HG02970 (cell line): ENCODE results near the gene CLCN3.
A peak's percentile ranks its signal among the peaks of the same experiment; 100 is the strongest.
"Not testable (repeated sequence)": the region's sequence is repeated elsewhere in the genome, so short reads cannot be mapped to it uniquely, and the experiment has no call there.

ENCODE experiments used
- ATAC-seq: cut with Tn5 transposase; IDR thresholded peaks from one replicate; pipeline ENCODE4 v1.9.1; 2021; ENCODE audit warnings: mild to moderate bottlenecking, moderate library complexity, moderate number of reproducible peaks; ENCODE audit not compliant: unreplicated experiment, low FRiP score

CLCN3 gene

DNA sequence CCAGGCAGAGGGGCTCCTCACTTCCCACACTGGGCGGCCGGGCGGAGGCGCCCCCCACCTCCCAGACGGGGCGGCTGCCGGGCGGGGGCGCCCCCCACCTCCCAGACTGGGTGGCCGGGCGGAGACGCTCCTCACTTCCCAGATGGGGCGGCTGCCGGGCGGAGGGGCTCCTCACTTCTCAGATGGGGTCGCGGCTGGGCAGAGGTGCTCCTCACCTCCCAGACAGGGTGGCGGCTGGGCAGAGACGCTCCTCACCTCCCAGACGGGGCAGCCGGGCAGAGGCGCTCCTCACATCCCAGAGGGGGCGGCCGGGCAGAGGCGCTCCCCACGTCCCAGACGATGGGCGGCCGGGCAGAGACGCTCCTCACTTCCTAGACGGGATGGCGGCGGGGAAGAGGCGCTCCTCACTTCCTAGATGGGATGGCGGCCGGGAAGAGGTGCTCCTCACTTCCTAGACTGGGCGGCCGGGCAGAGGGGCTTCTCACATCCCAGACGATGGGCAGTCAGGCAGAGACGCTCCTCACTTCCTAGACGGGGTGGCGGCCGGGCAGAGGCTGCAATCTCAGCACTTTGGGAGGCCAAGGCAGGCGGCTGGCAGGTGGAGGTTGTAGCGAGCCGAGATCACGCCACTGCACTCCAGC lies 58.7 kb downstream of the CLCN3 start:
- ATAC-seq = not testable (repeated sequence)

DNA sequence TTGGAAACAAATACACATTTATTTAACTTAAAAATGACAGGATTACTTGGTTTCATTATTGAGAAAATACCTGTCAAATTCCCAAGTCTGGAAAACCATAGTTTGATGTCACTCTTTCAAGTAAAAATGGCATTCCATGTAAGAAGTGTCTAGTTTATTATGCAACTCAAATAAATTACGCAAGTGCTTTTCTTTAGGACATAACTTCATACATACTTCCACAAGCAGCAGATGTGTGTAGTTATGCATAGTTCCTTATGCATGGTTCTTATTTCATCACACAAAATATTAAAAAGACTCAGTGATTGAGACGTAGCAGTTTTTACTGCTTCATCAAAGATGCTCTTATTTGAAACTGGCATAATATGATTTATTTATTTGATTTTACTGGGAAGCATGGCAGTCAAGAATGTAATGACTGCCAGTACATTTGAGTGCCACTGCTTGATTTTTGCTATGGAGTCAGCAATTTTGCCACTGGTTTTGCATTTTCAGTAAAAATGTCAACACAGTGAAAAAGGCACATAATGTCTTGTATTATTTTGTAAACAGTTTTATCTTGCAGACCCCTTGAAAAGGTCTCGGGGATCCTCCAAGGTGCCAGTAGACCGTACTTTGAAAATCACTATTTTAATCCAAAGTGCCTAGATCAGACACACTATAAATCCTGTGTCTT lies 62.1 kb downstream of the CLCN3 start:
- ATAC-seq = no peak

DNA sequence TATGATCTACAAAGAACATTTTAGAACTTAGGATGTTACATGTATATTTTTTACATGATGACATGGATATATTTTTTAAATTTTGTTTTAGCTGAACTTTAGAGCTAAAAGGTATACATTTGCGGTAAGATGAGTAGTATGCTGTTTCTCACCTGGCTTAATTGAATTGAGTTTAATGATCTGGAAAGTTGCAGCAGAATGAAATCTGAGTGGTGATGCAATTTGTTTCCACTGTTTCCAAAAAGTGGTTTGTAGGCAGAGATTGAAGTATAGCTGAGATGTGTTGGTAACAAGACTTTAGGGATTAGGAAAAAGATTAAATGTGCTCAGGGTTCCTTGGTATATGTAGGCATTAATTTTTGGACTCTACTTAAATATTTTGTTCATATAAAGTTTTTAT lies 69.3 kb downstream of the CLCN3 start:
- ATAC-seq = no peak

DNA sequence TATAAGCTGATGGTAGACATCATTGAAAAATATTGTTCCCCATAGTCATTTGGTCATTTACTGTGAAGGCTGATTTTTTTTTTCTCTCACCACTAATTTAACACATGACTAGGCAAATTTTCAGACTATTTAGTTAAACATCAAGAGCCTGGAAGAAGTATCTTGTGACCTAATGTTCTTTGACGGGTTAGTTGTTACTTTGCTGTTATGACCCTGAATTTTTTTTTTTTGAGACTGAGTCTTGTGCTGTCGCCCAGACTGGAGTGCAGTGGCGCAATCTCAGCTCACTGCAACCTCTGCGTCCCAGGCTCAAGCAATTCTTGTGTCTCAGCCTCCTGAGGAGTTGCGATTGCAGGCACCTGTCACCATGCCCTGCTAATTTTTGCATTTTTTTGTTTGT lies 70.4 kb downstream of the CLCN3 start:
- ATAC-seq = no peak

DNA sequence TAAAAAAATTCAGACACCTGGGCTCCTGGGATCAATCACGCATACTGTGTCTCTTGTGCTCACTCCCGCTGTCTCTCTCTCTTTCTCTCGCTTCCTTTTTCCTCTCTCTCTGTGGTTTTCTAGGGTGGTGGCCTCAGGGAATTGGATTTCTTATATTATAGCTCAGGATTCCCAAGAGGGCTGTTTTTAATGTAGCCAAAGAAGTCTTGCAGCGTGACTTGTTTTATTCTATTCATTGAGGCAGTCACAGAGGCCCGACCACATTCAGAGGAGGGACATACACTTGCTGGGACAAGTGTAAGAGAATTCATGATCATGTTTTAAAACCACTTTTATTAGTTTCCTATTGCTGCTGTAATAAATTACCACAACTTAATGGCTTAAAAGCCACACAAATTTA lies 78.0 kb downstream of the CLCN3 start:
- no peak for ATAC-seq

DNA sequence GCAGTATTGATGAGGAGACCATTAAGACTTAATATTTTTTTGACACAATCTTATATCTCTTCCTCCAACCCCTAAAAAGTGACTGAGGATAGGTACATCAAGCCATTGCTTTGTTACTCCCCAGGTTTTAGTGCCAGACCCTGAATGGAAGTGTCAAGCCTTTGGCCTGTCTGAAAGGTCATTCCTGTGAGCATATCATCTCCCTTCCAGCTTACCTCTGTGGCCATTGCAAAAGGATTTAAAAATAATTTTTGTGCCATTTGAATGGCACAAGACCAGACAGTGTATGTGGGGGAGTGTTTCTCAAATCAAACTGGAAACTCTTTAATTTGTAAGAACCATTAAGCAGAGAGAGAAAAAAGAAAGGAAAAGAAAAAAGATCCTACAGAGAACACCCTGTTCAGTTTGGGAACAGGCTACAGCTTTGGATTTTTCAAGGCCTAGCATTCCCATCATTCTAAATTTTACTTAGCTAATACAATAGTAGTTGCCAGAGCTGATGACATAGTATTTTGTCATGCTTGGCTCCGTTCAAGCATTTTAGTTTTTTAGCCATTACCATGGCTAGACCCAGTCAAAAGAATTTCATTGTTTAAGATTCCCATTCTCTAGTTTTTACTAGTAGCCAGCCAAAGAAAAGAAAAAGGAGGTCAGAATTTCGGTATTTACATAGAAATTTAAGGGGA lies 87.7 kb downstream of the CLCN3 start:
- no peak for ATAC-seq

DNA sequence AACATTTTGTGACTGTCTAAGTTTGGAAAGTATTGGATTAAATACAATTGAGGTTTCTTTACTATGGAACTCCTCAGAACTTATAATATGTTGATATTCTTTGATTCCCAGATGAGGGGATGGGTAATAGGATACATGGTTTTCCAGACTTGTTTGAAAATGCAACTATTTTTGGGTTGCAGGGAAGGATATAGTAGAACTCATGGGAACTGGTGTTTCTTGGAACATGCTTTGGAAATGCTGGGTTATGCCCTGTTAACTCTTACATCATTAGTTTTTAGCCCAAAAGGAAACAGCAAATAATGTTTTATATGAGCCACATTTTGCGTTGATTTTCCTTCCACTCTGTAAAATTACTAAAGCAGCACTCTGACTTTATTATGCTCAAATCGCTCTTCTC lies 95.4 kb downstream of the CLCN3 start:
- ATAC-seq = no peak

DNA sequence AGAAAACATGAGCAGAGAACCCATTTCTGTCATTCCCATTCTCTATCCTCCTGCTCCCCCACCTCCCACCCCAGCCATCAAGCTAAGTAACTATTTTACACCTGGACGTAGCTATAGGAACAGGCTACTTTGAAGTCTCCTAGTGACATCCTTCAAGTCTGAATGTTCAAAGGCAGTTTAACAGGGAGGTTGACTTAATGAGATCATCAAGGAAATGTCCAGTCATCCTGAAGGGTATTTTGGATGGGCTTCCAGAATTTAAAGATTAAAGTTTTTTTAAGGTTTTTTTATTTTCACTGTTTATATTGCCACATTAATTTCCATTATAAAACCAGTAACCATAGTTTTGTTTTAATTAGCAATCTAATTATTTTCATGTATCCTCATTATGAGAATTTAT lies 96.3 kb downstream of the CLCN3 start:
- no peak for ATAC-seq

DNA sequence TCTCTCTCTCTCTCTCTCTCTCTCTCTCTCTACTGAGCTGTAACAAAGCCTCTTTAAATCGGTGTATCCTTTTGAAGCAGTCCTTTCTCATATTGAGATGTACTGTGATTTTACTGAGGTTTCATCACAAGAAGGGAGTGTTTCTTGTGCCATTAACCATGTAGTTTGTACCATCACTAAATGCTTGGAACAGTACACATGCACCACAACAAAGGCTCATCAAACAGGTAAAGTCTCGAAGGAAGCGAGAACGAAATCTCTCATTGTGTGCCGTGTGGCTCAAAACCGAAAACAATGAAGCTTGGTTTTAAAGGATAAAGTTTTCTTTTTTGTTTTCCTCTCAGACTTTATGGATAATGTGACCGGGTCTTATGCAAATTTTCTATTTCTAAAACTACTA lies 100.2 kb downstream of the CLCN3 start:
- ATAC-seq = no peak

DNA sequence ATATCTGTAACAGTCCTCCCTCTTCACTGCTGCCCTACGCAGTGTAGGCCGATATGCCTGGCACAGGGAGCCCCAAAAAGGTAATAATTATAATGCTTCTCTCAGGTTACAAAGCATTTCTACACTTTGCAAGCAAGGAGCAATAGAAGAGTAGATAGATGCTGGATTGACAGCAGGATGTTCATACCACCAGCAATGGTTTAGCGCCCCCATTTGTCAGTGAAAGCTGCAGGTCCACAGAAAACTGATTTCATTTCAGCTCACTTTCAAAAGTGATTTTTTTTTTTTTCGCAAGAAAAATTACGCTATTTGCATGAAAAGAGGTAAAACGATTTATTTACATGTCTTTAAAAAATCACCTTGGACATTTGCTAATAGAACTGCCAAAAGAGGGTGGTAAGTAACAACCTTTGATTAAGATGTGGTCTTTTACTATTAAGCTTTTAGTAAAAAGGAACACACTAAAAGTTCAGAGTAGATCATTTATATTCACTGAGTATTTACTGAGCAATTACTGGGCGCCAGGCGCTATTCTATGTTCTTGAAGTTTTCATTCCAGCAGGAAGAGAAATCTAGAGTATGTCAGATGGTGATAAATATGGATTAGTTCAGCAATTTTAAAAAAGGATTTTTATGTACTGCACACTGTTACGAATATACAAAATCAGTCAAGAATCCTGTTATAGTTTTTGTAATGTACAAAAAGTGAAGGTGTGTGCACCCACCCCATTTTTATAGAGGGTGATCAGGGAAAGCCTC lies 103.0 kb downstream of the CLCN3 start:
- ATAC-seq = no peak

DNA sequence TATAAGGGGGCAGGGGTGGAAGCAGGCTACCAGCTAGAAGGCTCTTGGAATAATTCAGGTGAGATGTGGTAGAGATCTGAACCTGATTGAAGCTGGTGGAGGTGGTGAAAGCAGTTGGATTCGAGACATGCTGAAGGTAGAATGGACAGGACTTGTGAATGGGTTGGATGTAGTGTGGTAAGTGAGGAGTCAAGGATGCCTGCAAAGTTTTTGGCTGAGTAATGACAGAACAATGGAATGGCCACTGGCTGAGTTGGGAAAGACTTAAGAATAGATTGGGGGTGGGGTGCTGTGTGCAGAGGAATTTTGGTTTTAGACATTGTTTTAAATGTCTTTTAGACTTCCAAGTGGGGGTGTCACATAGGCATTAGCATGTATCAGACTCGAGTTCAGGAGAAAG lies 103.9 kb downstream of the CLCN3 start:
- ATAC-seq = no peak

DNA sequence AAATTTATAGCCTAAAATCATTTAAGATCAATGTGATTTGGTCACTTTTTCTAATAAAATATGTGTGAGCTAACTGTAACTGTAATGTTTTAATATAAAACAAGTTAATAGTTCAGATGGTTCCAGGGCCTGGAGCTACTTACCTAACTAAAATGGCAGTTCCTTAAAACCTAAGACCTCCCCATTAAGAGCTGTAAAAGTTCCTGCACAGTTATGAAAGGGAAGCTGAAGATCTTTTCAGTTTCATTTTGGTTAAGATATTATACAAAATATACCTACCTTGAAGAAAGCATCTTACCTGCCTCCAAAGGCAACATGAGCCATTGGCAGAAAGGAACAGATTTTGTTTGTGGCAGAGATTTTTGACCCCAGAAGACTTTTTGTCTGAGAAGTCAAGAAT lies 107.2 kb downstream of the CLCN3 start:
- ATAC-seq = no peak

DNA sequence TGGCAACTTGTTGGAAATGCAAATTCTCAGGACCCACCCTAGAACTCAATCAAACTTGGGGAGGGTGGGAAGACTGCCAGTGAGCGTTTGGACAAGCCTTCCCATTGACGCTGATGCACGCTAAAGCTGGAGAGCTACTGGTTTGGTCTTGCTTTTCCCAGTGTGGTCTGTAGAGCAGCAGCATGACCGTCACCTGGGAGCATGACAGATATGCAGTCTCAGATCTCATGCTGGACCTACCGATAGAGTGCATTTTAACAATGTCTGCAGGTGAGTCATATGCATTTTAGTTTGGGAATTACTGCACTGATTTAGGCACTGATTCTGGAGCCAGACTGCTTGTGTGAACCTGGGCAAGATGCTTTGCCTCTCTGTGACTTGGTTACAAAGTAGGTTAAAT lies 110.2 kb downstream of the CLCN3 start:
- no peak for ATAC-seq

DNA sequence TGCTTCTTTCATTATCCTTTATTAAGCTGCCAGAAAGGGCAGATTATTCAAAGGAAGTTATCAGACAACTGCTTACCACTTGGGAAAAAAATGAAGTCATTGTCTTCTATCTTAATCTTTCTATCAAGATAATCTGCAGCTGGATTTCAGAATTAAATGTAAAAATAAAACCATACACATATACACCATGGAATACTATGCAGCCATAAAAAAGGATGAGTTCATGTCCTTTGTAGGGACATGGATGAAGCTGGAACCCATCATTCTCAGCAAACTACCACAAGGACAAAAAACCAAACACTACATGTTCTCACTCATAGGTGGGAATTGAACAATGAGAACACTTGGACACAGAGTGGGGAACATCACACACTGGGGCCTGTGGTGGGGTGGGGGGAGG lies 118.2 kb downstream of the CLCN3 start:
- ATAC-seq = not testable (repeated sequence)

DNA sequence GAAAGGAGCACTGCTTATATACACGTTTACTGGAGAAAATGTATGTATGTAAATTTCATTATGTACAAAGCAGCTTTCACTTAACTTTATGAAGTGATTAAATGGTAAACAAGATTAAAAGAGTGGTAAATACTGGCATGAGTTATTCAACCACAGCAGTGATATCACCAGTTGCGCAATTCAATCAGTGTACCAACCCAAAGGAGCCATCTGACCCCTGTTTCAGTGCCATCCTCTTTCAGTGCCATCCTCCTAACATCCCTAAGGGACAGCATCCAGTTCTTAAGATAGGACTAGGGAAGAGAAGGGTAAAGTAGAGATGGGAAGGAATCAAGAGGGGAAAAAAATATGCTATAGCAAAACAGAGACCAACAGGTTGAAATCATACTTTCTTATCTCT lies 121.2 kb downstream of the CLCN3 start:
- ATAC-seq = no peak

DNA sequence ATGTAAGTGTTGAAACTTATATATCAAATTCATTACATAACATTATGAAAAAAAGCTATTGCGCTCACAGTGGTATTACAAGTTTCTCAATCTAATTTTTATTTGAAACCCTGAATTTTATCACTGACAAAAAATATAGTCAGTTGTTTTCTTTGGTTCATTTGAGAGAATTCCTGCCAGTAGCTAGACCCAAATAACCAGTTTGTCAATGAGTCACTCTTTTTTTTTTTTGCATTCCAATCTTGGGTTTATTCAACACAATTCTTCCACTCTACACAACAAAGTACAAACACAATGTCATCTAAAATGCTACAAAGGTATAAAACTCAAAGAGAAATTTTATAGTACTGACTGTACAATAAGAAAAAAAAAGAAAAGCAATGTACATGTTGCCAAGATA lies 124.2 kb downstream of the CLCN3 start:
- no peak for ATAC-seq

DNA sequence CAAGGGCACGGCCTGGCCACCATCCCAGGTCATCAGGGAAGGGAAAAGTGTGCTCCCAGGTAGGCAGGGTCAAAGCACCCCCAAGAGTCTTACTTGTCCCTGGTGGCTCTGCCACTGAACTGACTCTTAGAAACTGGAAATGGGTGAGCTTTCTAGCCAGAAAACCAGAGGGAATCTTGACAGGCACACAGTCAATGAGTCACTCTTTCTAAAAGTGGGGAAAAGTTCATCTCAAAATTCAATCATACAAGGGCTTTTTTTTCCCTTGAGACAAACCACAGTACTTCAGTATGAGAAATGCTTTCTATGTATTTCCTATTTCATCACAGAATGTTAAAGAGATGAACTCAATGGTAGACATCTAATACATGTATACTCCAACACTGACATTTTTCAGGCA lies 124.9 kb downstream of the CLCN3 start:
- ATAC-seq = no peak

DNA sequence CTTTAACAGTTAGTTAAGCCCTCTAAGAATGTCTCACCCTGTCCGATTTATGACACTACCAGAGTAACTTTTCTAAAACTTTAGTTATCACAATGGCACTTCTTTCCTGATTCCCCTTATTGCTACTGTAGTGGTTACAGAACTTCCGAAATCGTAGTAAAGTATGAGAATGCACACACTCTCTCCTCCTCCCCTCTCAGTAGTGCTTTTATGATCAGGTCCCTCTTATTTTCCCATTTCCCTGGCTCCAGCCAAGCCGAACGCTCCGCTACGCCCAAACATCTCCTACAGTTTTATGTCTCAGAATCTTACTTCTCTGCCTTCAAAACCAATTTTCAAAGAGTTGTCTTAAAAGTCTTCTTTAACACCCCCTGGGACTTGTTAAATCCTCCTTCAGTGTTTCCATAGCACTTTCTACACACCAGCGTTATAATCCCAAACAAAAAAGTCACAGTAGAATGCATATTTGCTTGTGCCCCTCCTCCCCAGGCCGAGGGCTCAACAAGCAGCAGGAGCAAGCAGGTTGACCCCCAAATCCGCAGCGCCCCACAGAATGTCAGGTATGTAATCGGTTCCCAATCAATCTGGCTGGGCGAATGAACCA lies 136.7 kb downstream of the CLCN3 start:
- peak; percentile 4 for ATAC-seq

DNA sequence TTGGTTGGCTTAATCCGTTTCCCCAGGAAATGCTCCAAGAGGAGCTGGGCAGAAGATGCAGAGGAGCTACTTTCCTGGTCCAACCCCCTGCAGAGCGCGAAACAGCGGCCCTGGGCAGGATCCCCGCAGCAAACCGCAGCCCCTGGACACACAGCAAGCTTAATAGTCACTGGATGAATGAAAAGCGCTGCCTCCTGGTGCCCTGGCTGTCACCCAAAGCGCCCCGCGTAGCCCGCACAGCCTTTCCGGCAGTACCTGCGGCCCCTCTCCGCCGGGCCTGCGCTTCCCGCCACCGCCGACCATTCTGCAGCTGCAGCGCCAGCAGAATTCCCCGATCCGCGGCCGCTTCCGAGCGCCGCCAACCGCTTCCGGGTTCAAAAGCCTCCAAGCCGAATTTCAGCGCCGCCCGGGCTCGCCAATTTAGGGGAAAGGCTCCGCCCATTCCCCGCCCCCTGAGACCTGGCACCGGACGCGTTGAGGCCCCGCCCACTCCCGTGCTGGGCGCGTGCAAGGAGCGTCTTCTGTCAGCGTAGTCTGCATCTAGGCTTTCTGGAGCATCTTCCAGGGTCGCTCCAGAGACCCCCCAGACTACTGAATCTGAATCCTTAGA lies 137.3 kb downstream of the CLCN3 start, which contains the start of gene HPF1:
TSS of gene HPF1 (minus strand) at position 370 of the 610 bp plus-strand sequence. CDS start at position 303, 67 bp downstream.
- ATAC-seq = peak; percentile 93

DNA sequence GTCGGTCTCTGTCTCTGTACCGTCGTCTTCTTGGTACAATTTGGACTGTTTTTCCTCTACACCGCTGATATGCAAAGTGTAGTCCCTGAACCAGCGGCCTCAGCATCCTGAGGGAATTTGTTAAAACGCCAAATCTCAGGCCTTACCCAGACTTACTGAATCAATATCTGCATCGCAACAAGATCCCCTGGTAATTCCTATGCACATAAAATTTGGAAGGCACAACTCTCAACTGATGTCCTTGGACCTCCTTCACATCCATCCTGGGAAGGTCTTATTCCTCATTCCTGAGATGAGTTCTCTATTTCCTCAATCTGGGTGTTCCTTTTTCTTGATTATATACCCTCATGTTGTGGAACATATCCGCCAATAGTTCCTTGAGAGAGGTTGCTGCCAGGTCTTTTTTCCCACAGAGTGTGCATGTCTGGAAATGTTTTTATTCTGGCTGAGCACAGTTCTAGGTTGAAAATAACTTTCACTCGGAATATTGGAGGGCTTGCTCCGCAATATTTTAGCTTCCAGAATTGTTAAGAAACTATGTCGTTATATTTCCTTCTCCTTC lies 138.1 kb downstream of the CLCN3 start:
- no peak for ATAC-seq
